HepG2 (cell line): ENCODE measurements around the gene CEP250. TPM values are rescaled to one million over a fixed set of nuclear protein-coding genes. Genes with fewer than 3 reads are reported as not detected.

Source experiments
- ARID5B ChIP-seq: IDR thresholded peaks from 2 replicates; pipeline ENCODE4 v1.4.0; 2020; ENCODE audit warnings: mild to moderate bottlenecking, missing genetic modification reagents
- ETS1 ChIP-seq: sonication (generic); formaldehyde crosslinking; IDR thresholded peaks from 2 replicates; pipeline ENCODE4 v1.4.0; 2020; ENCODE audit warnings: missing genetic modification reagents
- HNRNPUL1 ChIP-seq: fragments of 200-400 bp; formaldehyde crosslinking; IDR thresholded peaks from 2 replicates; pipeline ENCODE4 v1.6.1; 2017; ENCODE audit warnings: low read depth, mild to moderate bottlenecking, low read length, moderate library complexity
- NFE2L1 ChIP-seq: sonication (generic); formaldehyde crosslinking; IDR thresholded peaks from 2 replicates; pipeline ENCODE4 v1.4.0; 2020; ENCODE audit warnings: missing genetic modification reagents, mild to moderate bottlenecking, borderline replicate concordance
- NR2F6 ChIP-seq, 2 experiments: IDR thresholded peaks; 2 replicates each; pipeline ENCODE4 v1.6.1; 2016; ENCODE audit warnings: antibody characterized with exemption in 1 of 2, mild to moderate bottlenecking in 1 of 2
- PHF21A ChIP-seq: sonication (generic); formaldehyde crosslinking; IDR thresholded peaks from 2 replicates; pipeline ENCODE4 v1.5.0; 2020; ENCODE audit warnings: mild to moderate bottlenecking, missing genetic modification reagents
- PHF5A ChIP-seq: IDR thresholded peaks from one replicate; pipeline ENCODE4 v1.6.1; 2018; ENCODE audit warnings: low read depth, missing genetic modification reagents; ENCODE audit not compliant: unreplicated experiment
- PHF8 ChIP-seq: sonication (generic); formaldehyde crosslinking; IDR thresholded peaks from 2 replicates; pipeline ENCODE4 v1.5.0; 2020; ENCODE audit warnings: missing genetic modification reagents
- POGK ChIP-seq: sonication (generic); formaldehyde crosslinking; conservative IDR thresholded peaks from 2 replicates; pipeline ENCODE4 v1.8.0; 2022; ENCODE audit warnings: mild to moderate bottlenecking, moderate library complexity, missing genetic modification reagents
- ZBTB33 ChIP-seq: sonication (generic); formaldehyde crosslinking; IDR thresholded peaks from 2 replicates; pipeline ENCODE4 v1.4.0; 2020; ENCODE audit warnings: missing genetic modification reagents
- ZNF431 ChIP-seq: sonication (generic); formaldehyde crosslinking; IDR thresholded peaks from 2 replicates; pipeline ENCODE4 v1.9.0; 2022; ENCODE audit warnings: missing genetic modification reagents, low read depth, mild to moderate bottlenecking, borderline replicate concordance
- ZNF512 ChIP-seq: sonication (generic); formaldehyde crosslinking; IDR thresholded peaks from 2 replicates; pipeline ENCODE4 v1.4.0; 2020; ENCODE audit warnings: mild to moderate bottlenecking, missing genetic modification reagents
- ZNF629 ChIP-seq: sonication (generic); formaldehyde crosslinking; conservative IDR thresholded peaks from 2 replicates; pipeline ENCODE4 v1.5.0; 2020; ENCODE audit warnings: missing genetic modification reagents
- ZNF772 ChIP-seq: sonication (generic); formaldehyde crosslinking; IDR thresholded peaks from 2 replicates; pipeline ENCODE4 v1.5.0; 2020; ENCODE audit warnings: mild to moderate bottlenecking, missing genetic modification reagents
- polyA plus RNA-seq, 8 experiments: library from polyadenylated mRNA; depleted of rRNA in 3 of 8; stranded (reverse) in 7 of 8; unstranded in 1 of 8; fragments of >200 nt; fragmentation: Illumina TruSeq in 4 of 8; extraction: Trizol in 4 of 8; gene quantifications; 2 replicates each; pipeline versions ENCODE4 v1.2.1 to v1.2.3, GENCODE V29; 2011 to 2016; ENCODE audit warnings: low read depth in 4 of 8, missing spikeins in 1 of 8, mixed read lengths in 1 of 8; ENCODE audit not compliant: insufficient read depth in 1 of 8
- total RNA-seq, 5 experiments: library from RNA; depleted of rRNA; stranded (reverse); fragments of >200 nt; fragmentation: Illumina TruSeq; extraction: Trizol; gene quantifications; 2 replicates each; pipeline ENCODE4 v1.2.3, GENCODE V29; 2016; ENCODE audit warnings: low read depth in 1 of 5

Gene CEP250
- total and polyA plus RNA-seq, 2 of the 13 experiments (the other 11 are each of a cell fraction or from before 2014, with no cell fraction given) = 28.8 to 55.3 TPM

- TF ChIP-seq ZNF512 (CRISPR knock-in tag) (no peak), POGK (CRISPR knock-in tag) (0 out of 2 replicates have a peak, but pooled peaks have one; percentile 61), HNRNPUL1 (no peak), ZNF772 (peak; percentile 96), ETS1 (CRISPR knock-in tag) (no peak), ZNF431 (CRISPR knock-in tag) (no peak; the same call in 1 of the 2 replicates), NFE2L1 (CRISPR knock-in tag) (no peak), ZBTB33 (CRISPR knock-in tag) (peak; percentile 10; the same call in 1 of the 2 replicates), ZNF629 (CRISPR knock-in tag) (0 out of 2 replicates have a peak, but pooled peaks have one; percentile 26), ARID5B (peak; percentile 61), PHF8 (CRISPR knock-in tag) (peak; percentile 94), PHF21A (CRISPR knock-in tag) (peak; percentile 79), NR2F6 (IDR thresholded peaks at IDR 0.05) (no peak; the same call in 1 of the 2 replicates), NR2F6 (CRISPR knock-in tag; IDR thresholded peaks at IDR 0.05) (no peak; the same call in none of the 2 replicates), PHF5A (CRISPR knock-in tag) (no peak)
Measured at GRCh38 chr20:35541783-35542662, 86.6 kb downstream of the CEP250 start, which contains the start of gene ERGIC3 (continued).
